ENCODE results near the gene ZNF213.

- peak; percentile 27 for TF ChIP-seq EZH2phosphoT487 (IDR thresholded peaks at IDR 0.05; ENCODE audit: low read depth, severe bottlenecking, unreplicated experiment)
- no peak for TF ChIP-seq CTCF (IDR thresholded peaks at IDR 0.05; ENCODE audit: poor library complexity)
These were observed 35.8 kb downstream of the ZNF213 start for GRCh38 chr16:3170440-3171180.
